Bronchial epithelial cell (primary cell): ENCODE results near the gene FANK1. TPM values are rescaled to one million over a fixed set of nuclear protein-coding genes. Genes with fewer than 3 reads are reported as not detected.

Experiments
- DNase-seq: peaks from one replicate; pipeline ENCODE4 v3.0.0-alpha.2; 2010; ENCODE audit warnings: low read depth
- FAIRE-seq: peaks from 2 replicates; lab custom pipeline; 2011; peaks lifted over from hg19 to GRCh38; lab: Jason Lieb, UNC
- H3K27me3 ChIP-seq: 2 replicates; pipeline ENCODE4 v1.5.1; 2011; ENCODE audit warnings: low read length; ENCODE audit not compliant: control insufficient read depth, insufficient read depth
- H3K36me3 ChIP-seq: 2 replicates; pipeline ENCODE4 v1.5.1; 2011; ENCODE audit warnings: low read length; ENCODE audit not compliant: control insufficient read depth, insufficient read depth
- H3K4me3 ChIP-seq: 2 replicates; pipeline ENCODE4 v1.5.1; 2011; ENCODE audit warnings: mild to moderate bottlenecking, low read depth, low read length, control low read depth
- CTCF ChIP-seq: IDR thresholded peaks from 2 replicates; pipeline ENCODE4 v1.5.1; 2011; ENCODE audit warnings: mild to moderate bottlenecking, moderate library complexity, low read length, control low read depth, inconsistent platforms; ENCODE audit not compliant: insufficient read depth, severe bottlenecking
- total RNA-seq: library from RNA; depleted of rRNA; stranded (reverse); fragments of >200 nt; gene quantifications from 2 replicates; pipeline ENCODE4 v1.2.1, GENCODE V29; 2014

FANK1 gene
- total RNA-seq, 1 donor from 2014 or later = 2.1 TPM

- Histone ChIP-seq H3K27me3 (no peaks in the 10 kb centered on the region), H3K36me3 (peaks cover 14% of the 10 kb centered on the region), H3K4me3 (no peak overlapping the region)
- FAIRE-seq (peak; percentile 64), DNase-seq (peak; percentile 50)
- no peak for TF ChIP-seq CTCF
Measured at GRCh38 chr10:125866421-125867029, 29.8 kb upstream of the FANK1 start.

- DNase-seq = peak; percentile 77
Measured at GRCh38 chr10:125868372-125868975, 27.9 kb upstream of the FANK1 start.

GRCh38 chr10:125871338-125871737, 25.0 kb upstream of the FANK1 start:
- H3K4me3 ChIP-seq = no peak overlapping the region
- no peak for FAIRE-seq
- DNase-seq = no peak
- H3K27me3 ChIP-seq = no peaks in the 10 kb centered on the region
- peaks cover 4% of the 10 kb centered on the region for H3K36me3 ChIP-seq
- TF ChIP-seq CTCF = no peak

More at GRCh38 chr10:125868372-125868975, 27.9 kb upstream of the FANK1 start:
- no peak for FAIRE-seq
- no peak overlapping the region for H3K4me3 ChIP-seq
- peak; percentile 72 for TF ChIP-seq CTCF
- peaks cover 14% of the 10 kb centered on the region for H3K36me3 ChIP-seq
- H3K27me3 ChIP-seq = no peaks in the 10 kb centered on the region

GRCh38 chr10:125878957-125879835, 17.2 kb upstream of the FANK1 start:
- FAIRE-seq (peak; percentile 36), DNase-seq (peak; percentile 97)
- H3K4me3 ChIP-seq = no peak overlapping the region
- peaks cover 2% of the 10 kb centered on the region for H3K36me3 ChIP-seq
- no peaks in the 10 kb centered on the region for H3K27me3 ChIP-seq
- TF ChIP-seq CTCF = no peak

- Histone ChIP-seq H3K27me3 (no peaks in the 10 kb centered on the region), H3K4me3 (no peak overlapping the region), H3K36me3 (peaks cover 2% of the 10 kb centered on the region)
- FAIRE-seq (no peak), DNase-seq (no peak)
- TF ChIP-seq CTCF = no peak
Measured at GRCh38 chr10:125880719-125881118, 15.6 kb upstream of the FANK1 start.
